ENCODE data around the gene CLCC1.
"Not testable (repeated sequence)": the region's sequence is repeated elsewhere in the genome, so short reads cannot be mapped to it uniquely, and the experiment has no call there.

Gene CLCC1

GRCh38 chr1:108963052-108963686, at the start of gene CLCC1:
Gene CLCC1, minus strand, starts transcription at chr1:108963484. Its CDS starts 13,047 bp downstream, at chr1:108950437.
- Histone ChIP-seq H3K9me3 (replicated peaks in 1 of 11) (no peaks in the 10 kb centered on the region), H4K20me1 (peaks cover 26 to 46% (median 41%) of the 10 kb centered on the region in 11 experiments; a peak in 21 of 22 replicates), H3K4me1 (peaks cover 12 to 24% (median 19%) of the 10 kb centered on the region in 10 experiments), H3K36me3 (peaks cover 11 to 34% (median 22%) of the 10 kb centered on the region in 11 experiments; a peak in 20 of 22 replicates), H3K27me3 (peaks cover 0 to 18% (median under 1%) of the 10 kb centered on the region in 11 experiments; a peak in 5 of 22 replicates), H3K4me2 (peak within 1 kb of the TSS; percentile 78 to 95 (median 89)), H3K4me3 (peak within 1 kb of the TSS; percentile 62 to 88 (median 80)), H3K27ac (peak within 1 kb of the TSS; percentile 69 to 90 (median 87)), H3K9ac (peak within 1 kb of the TSS; percentile 78 to 90 (median 87))
- no peak for TF ChIP-seq Cebpa-rat (IDR thresholded peaks at IDR 0.05)

DNA sequence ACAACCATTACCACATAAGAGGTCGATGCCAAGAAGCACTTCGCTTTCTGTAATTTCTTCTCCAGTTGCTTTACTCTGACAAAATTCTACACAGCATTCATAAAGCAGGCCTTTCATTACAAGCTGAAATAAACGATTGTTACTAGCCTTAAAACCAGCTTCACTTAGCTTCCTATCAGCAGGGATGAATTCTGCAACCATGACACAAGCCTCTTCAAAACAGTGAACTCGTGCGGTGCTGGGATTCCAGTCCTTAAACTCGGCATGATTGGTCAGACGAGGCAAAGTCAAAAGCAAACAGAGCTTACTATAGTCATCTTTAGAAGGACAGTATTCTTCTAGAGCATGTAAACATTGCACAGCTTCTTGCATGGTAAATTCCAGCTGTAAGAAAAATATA, 48.1 kb upstream of the CLCC1 start:
- Histone ChIP-seq H3K9me3 (replicated peaks in 1 of 11) (no peaks in the 10 kb centered on the region; a peak in 1 of 22 replicates), H3K4me1 (no peaks in the 10 kb centered on the region), H3K4me2 (no peak overlapping the region), H3K27me3 (no peaks in the 10 kb centered on the region), H3K36me3 (peaks cover 83 to 99% (median 95%) of the 10 kb centered on the region in 11 experiments), H3K9ac (no peak overlapping the region), H3K4me3 (no peak overlapping the region), H3K27ac (no peak overlapping the region), H4K20me1 (no peaks in the 10 kb centered on the region; a peak in 3 of 22 replicates)
- TF ChIP-seq Cebpa-rat (IDR thresholded peaks at IDR 0.05): no peak

- peaks cover 85 to 100% (median 93%) of the 10 kb centered on the region in 11 experiments for H3K36me3 ChIP-seq
- H3K9me3 ChIP-seq (replicated peaks in 1 of 11): peaks cover 26 to 45% (median 34%) of the 10 kb centered on the region in 11 experiments
Measured at GRCh38 chr1:108996622-108997021, 33.3 kb upstream of the CLCC1 start.

DNA sequence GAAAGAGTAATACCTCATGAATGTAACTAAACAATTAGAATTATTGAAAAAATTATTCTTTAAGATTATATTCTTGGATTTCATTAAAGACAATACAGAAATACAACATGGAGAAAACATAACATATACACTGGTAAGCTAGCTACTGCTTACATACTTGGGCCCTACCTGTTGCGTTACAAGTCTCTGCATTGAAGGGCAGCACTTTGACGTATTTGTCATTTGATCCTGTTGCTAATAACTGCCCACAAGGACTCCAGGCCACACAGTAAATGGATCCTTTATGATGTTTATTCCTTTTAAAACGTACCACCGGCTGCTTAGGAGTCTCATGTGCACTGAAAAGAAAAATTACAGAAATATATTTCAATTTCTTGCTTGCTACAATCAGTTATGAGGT, 19.8 kb upstream of the CLCC1 start:
- Histone ChIP-seq H4K20me1 (no peaks in the 10 kb centered on the region; a peak in 2 of 22 replicates), H3K4me3 (no peak overlapping the region), H3K9me3 (replicated peaks in 1 of 11) (no peaks in the 10 kb centered on the region), H3K36me3 (peaks cover 76 to 99% (median 94%) of the 10 kb centered on the region in 11 experiments), H3K9ac (no peak overlapping the region), H3K4me1 (no peaks in the 10 kb centered on the region), H3K27ac (no peak overlapping the region), H3K4me2 (no peak overlapping the region), H3K27me3 (no peaks in the 10 kb centered on the region)
- TF ChIP-seq Cebpa-rat (IDR thresholded peaks at IDR 0.05): no peak

More at GRCh38 chr1:108996622-108997021, 33.3 kb upstream of the CLCC1 start:
- H3K4me2 ChIP-seq, H3K4me1 ChIP-seq, H4K20me1 ChIP-seq, H3K4me3 ChIP-seq, H3K27ac ChIP-seq, H3K27me3 ChIP-seq, H3K9ac ChIP-seq: not testable (repeated sequence)

DNA sequence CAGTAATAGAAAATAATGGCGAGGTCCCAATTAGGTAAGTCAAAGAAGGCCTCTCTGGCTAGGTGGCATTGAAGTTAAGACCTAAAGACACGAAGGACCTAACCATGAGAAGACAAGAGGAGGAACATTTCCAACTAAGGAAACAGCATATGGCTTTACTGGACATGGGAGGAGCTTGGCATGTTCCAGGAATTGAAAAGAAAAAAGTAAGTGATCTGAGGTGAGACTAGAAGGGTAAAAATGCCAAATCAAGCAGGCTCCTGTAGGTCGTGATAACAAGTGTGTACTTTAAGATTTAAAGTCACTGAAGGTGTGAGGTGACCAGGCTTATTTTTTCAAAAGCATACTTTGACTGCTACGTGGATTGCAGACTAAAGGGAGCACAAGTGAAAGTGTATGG, 13.4 kb upstream of the CLCC1 start:
- Histone ChIP-seq H3K9me3 (replicated peaks in 1 of 11) (no peaks in the 10 kb centered on the region), H3K27ac (no peak overlapping the region), H3K27me3 (no peaks in the 10 kb centered on the region), H3K4me1 (no peaks in the 10 kb centered on the region), H3K4me3 (no peak overlapping the region), H3K9ac (no peak overlapping the region), H4K20me1 (no peaks in the 10 kb centered on the region), H3K4me2 (no peak overlapping the region), H3K36me3 (peaks cover 91 to 100% (median 99%) of the 10 kb centered on the region in 11 experiments)
- no peak for TF ChIP-seq Cebpa-rat (IDR thresholded peaks at IDR 0.05)

DNA sequence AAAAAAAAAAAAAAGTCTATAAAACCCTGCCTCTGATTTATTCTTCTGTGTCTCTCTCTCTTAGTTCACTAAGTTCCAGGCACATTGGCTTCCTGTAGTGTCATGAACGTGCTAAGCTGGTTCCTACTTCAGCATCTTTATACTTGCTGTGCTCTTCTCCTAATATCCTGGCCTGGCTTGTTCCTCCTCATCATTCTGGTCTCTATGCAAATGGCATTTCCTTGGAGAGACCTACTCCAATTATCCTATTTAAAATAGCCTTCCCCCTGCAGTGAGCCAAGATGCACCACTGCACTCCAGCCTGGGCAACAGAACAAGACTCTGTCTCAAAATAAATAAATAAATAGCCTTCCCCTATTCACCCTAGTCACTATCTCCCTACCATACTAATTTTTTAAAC, 9.7 kb upstream of the CLCC1 start:
- no peaks in the 10 kb centered on the region for H3K9me3 ChIP-seq (replicated peaks in 1 of 11)

GRCh38 chr1:108969346-108969745, 6.1 kb upstream of the CLCC1 start:
- no peak for TF ChIP-seq Cebpa-rat (IDR thresholded peaks at IDR 0.05)
- peaks cover 50 to 68% (median 58%) of the 10 kb centered on the region in 11 experiments for H3K36me3 ChIP-seq

More for the DNA sequence above, 9.7 kb upstream of the CLCC1 start:
- Histone ChIP-seq H3K9ac (no peak overlapping the region), H4K20me1 (no peaks in the 10 kb centered on the region), H3K27me3 (no peaks in the 10 kb centered on the region), H3K27ac (no peak overlapping the region), H3K4me3 (no peak overlapping the region), H3K36me3 (peaks cover 83 to 100% (median 92%) of the 10 kb centered on the region in 11 experiments), H3K4me1 (no peaks in the 10 kb centered on the region), H3K4me2 (no peak overlapping the region)
- no peak for TF ChIP-seq Cebpa-rat (IDR thresholded peaks at IDR 0.05)

GRCh38 chr1:108962681-108963051, 618 bp downstream of the CLCC1 start:
- Histone ChIP-seq H3K9me3 (replicated peaks in 1 of 11) (no peaks in the 10 kb centered on the region), H3K4me3 (peak overlapping the region; percentile 62 to 88 (median 80)), H3K27ac (peak overlapping the region; percentile 69 to 90 (median 87)), H3K36me3 (peaks cover 12 to 33% (median 20%) of the 10 kb centered on the region in 11 experiments; a peak in 20 of 22 replicates), H3K4me1 (peaks cover 14 to 24% (median 21%) of the 10 kb centered on the region in 10 experiments), H4K20me1 (peaks cover 31 to 51% (median 46%) of the 10 kb centered on the region in 11 experiments; a peak in 21 of 22 replicates), H3K9ac (peak overlapping the region; percentile 78 to 90 (median 87)), H3K27me3 (peaks cover 0 to 23% (median 6%) of the 10 kb centered on the region in 11 experiments; a peak in 6 of 22 replicates), H3K4me2 (peak overlapping the region; percentile 78 to 95 (median 89))
- TF ChIP-seq Cebpa-rat (IDR thresholded peaks at IDR 0.05): no peak

More at GRCh38 chr1:108969346-108969745, 6.1 kb upstream of the CLCC1 start:
- H3K27me3 ChIP-seq: no peaks in the 10 kb centered on the region
- no peaks in the 10 kb centered on the region for H4K20me1 ChIP-seq
- H3K9me3 ChIP-seq (replicated peaks in 1 of 11): no peaks in the 10 kb centered on the region
- H3K4me2 ChIP-seq: no peak overlapping the region
- peaks cover 0 to under 1% (median 0%) of the 10 kb centered on the region in 10 experiments; a peak in 1 of 20 replicates for H3K4me1 ChIP-seq
- H3K4me3 ChIP-seq: no peak overlapping the region
- H3K27ac ChIP-seq: no peak overlapping the region
- no peak overlapping the region for H3K9ac ChIP-seq

DNA sequence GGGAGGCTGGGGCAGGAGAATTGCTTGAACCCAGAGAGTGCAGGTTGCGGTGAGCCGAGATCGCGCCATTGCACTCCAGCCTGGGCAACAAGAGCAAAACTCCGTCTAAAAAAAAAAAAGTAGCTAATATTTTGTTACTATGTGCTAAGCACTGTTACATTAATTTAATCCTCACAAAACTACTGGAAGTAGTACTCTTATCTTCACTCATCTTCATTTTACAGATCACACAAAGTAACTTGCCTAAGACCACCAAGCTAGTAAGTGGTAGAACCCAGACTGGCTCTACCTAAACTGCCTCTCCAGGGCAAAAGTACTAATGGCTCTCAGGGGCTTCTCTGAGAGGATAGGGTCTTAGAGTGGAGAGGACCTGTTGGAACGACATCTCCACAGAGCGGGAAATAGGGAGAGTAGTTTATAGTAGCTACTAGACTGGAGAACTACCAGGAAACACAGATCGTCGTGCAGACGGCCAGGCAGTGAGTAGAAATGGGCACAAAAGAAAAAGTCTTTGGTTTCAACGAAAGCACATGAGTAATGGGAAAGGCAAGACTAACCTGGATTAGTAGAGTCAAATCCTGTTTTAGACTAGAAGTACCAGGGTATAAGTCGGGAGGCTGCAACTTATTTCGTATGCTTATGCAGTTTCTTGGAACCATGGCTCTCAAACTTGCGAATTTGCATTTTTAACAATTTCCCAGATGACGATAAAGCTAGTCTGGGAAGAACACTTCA, 1.4 kb downstream of the CLCC1 start:
- Histone ChIP-seq H3K9ac (peak overlapping the region in 10 of 11 experiments; percentile 78 to 90 (median 88); a peak in 20 of 22 replicates), H3K27me3 (peaks cover 0 to 26% (median 6%) of the 10 kb centered on the region in 11 experiments; a peak in 6 of 22 replicates)
- no peak for TF ChIP-seq Cebpa-rat (IDR thresholded peaks at IDR 0.05)

More for the DNA sequence above, 1.4 kb downstream of the CLCC1 start:
- no peaks in the 10 kb centered on the region for H3K9me3 ChIP-seq (replicated peaks in 1 of 11)
- H3K27ac ChIP-seq: peak overlapping the region in 5 of 11 experiments; percentile 85 to 90 (median 88); a peak in 7 of 22 replicates
- H3K36me3 ChIP-seq: peaks cover 12 to 32% (median 19%) of the 10 kb centered on the region in 11 experiments; a peak in 19 of 22 replicates
- peak overlapping the region; percentile 78 to 95 (median 89) for H3K4me2 ChIP-seq
- peaks cover 22 to 32% (median 27%) of the 10 kb centered on the region in 10 experiments for H3K4me1 ChIP-seq
- H3K4me3 ChIP-seq: peak overlapping the region; percentile 62 to 88 (median 80)
- H4K20me1 ChIP-seq: peaks cover 38 to 59% (median 53%) of the 10 kb centered on the region in 11 experiments; a peak in 21 of 22 replicates
